NCI-H2107 (cell line): ENCODE data around the gene ZSCAN32.

Experiments
- DNase-seq: peaks from one replicate; lab custom pipeline; 2025; lab: John Stamatoyannopoulos, UW

The ZSCAN32 gene

GRCh38 chr16:3400779-3401688 is at the start of gene ZSCAN32, which contains the start of gene ZNF174:
Gene ZSCAN32, minus strand, starts transcription at chr16:3401004. Its CDS starts 3,447 bp downstream, at chr16:3397557.
Gene ZNF174, plus strand, starts transcription at chr16:3401215. Its CDS starts 790 bp downstream, at chr16:3402005.
- DNase-seq: peak; percentile 91

- DNase-seq: no peak
These were observed 43.2 kb upstream of the ZSCAN32 start for GRCh38 chr16:3444032-3444388.

GRCh38 chr16:3443108-3444031 is 42.6 kb upstream of the ZSCAN32 start, which contains the start of the genes NAA60 and ZNF597:
Gene NAA60, plus strand, starts transcription at chr16:3443680. Its CDS starts 32,548 bp downstream, at chr16:3476228.
Gene ZNF597, minus strand, starts transcription at chr16:3443504. Its CDS starts 351 bp downstream, at chr16:3443153.
- DNase-seq: peak; percentile 66

GRCh38 chr16:3439637-3440036 is 38.8 kb upstream of the ZSCAN32 start:
- no peak for DNase-seq

GRCh38 chr16:3434373-3434772 is 33.6 kb upstream of the ZSCAN32 start:
- no peak for DNase-seq

GRCh38 chr16:3431779-3432219 is 31.0 kb upstream of the ZSCAN32 start:
- DNase-seq: no peak

GRCh38 chr16:3413730-3414379 is 13.1 kb upstream of the ZSCAN32 start:
- no peak for DNase-seq

- no peak for DNase-seq
These were observed 7.9 kb upstream of the ZSCAN32 start for GRCh38 chr16:3408561-3409197.

GRCh38 chr16:3401719-3402397 is 1.1 kb upstream of the ZSCAN32 start:
- no peak for DNase-seq

GRCh38 chr16:3400446-3400778 is 392 bp downstream of the ZSCAN32 start:
- DNase-seq: no peak

- DNase-seq: no peak
These were observed 11.0 kb downstream of the ZSCAN32 start for GRCh38 chr16:3389663-3390338.

- no peak for DNase-seq
These were observed 12.5 kb downstream of the ZSCAN32 start for GRCh38 chr16:3388325-3388724.

GRCh38 chr16:3383045-3383448 is 17.8 kb downstream of the ZSCAN32 start:
- no peak for DNase-seq

GRCh38 chr16:3377917-3378316 is 22.9 kb downstream of the ZSCAN32 start:
- DNase-seq: no peak

GRCh38 chr16:3375680-3376079 is 25.1 kb downstream of the ZSCAN32 start:
- no peak for DNase-seq

- DNase-seq: no peak
These were observed 31.7 kb downstream of the ZSCAN32 start for GRCh38 chr16:3369073-3369472.

- DNase-seq: peak; percentile 93
These were observed 35.9 kb downstream of the ZSCAN32 start for GRCh38 chr16:3364774-3365427.

- DNase-seq: no peak
These were observed 37.0 kb downstream of the ZSCAN32 start for GRCh38 chr16:3363793-3364192.

GRCh38 chr16:3362931-3363330 is 37.9 kb downstream of the ZSCAN32 start:
- DNase-seq: no peak

GRCh38 chr16:3358871-3359270 is 41.9 kb downstream of the ZSCAN32 start:
- DNase-seq: no peak
